Right lobe of liver (tissue), 6 donors: ENCODE results near the gene ANXA2. TPM values are rescaled to one million over a fixed set of nuclear protein-coding genes. Genes with fewer than 3 reads are reported as not detected.

Experiments
- ATAC-seq, 4 donors: fragments of 200-7000 bp; cut with Tn5 transposase; one replicate each; pipeline ENCODE4 v1.9.1; 2020; ENCODE audit warnings: mild to moderate bottlenecking in 4 of 4, moderate library complexity in 4 of 4
- DNase-seq, 3 donors: peaks; one replicate each; pipeline ENCODE4 v3.0.0-alpha.2; 2020
- H3K27ac ChIP-seq, 3 donors: fragments of 200-600 bp; one replicate each; pipeline ENCODE4 v1.8.0; 2022
- H3K27me3 ChIP-seq, 2 donors: fragments of 200-600 bp; one replicate each; pipeline ENCODE4 v1.8.0; 2022
- H3K36me3 ChIP-seq, 4 donors: fragments of 200-600 bp; sonication (generic) in 1 of 4; one replicate each; pipeline versions ENCODE4 v1.5.1 to v1.8.0; 2017 to 2022; ENCODE audit warnings: control low read depth in 1 of 4
- H3K4me1 ChIP-seq, 4 donors: fragments of 200-600 bp; sonication (generic) in 1 of 4; one replicate each; pipeline versions ENCODE4 v1.5.1 to v1.8.0; 2017 to 2022; ENCODE audit warnings: control low read depth in 1 of 4
- H3K4me3 ChIP-seq, 3 donors: fragments of 200-600 bp; one replicate each; pipeline ENCODE4 v1.8.0; 2022
- H3K9me3 ChIP-seq, 4 donors: fragments of 200-600 bp; sonication (generic) in 1 of 4; one replicate each; pipeline versions ENCODE4 v1.5.1 to v1.8.0; 2017 to 2022; ENCODE audit warnings: control low read depth in 1 of 4
- CTCF ChIP-seq, 4 donors: fragments of 200-600 bp in 3 of 4; fragments of 450-650 bp in 1 of 4; IDR thresholded peaks; one replicate each; pipeline versions ENCODE4 v1.5.1 to v1.8.0; 2016 to 2022; ENCODE audit warnings: antibody characterized with exemption in 4 of 4, mild to moderate bottlenecking in 2 of 4
- POLR2A ChIP-seq: fragments of 450-650 bp; IDR thresholded peaks from one replicate; pipeline ENCODE4 v1.6.1; 2017; ENCODE audit warnings: antibody characterized with exemption, mild to moderate bottlenecking
- WGBS: methylation state at CpG from one replicate; pipeline ENCODE4 v1.1.6; 2018; ENCODE audit warnings: low coverage, low lambda C conversion rate; ENCODE audit not compliant: insufficient coverage; ENCODE audit errors: missing lambda C conversion rate; 5-methylcytosine and 5-hydroxymethylcytosine counted together
- intact Hi-C, 2 donors: fragments of 100-400 bp; cut with DNase I; formaldehyde crosslinking; loops; one replicate each; pipeline versions ENCODE4 v1.11.2 to v1.14.1; 2022
- total RNA-seq, 6 experiments: library from RNA; depleted of rRNA in 2 of 6; stranded (reverse); fragments of >200 nt in 2 of 6; fragmentation: NEBNext Ultra II Directional in 3 of 6; extraction: Animal tissue kit (Norgen Biotek cat#: 25700) in 3 of 6; gene quantifications; one replicate each; pipeline versions ENCODE4 v1.1.0 to v1.2.4, GENCODE V29; 2016 to 2023
- donor health status: DM: no; HTN: yes; CAD: no.
- donor health status: DM: no; HTN: no; CAD: no.
- donor health status: DM: no; HTN: no; CAD: no.
- donor health status: DM: no; HTN: yes; CAD: no.
- donor health status: DM: no; HTN: yes; CAD: no.

The ANXA2 gene
- total RNA-seq, 6 experiments from 2014 or later: 62.2 to 419 (median 178) TPM

GRCh38 chr15:60392986-60393790 lies 4.6 kb downstream of the ANXA2 start:
- TF ChIP-seq CTCF (IDR thresholded peaks at IDR 0.05) (no peak), POLR2A (peak; percentile 32)
- DNase-seq: peak; percentile 79 to 94 (median 86)

GRCh38 chr15:60392601-60392985 lies 5.2 kb downstream of the ANXA2 start:
- ATAC-seq (peak; percentile 16 to 66 (median 48)), DNase-seq (no peak)
- H3K9me3 ChIP-seq: no peaks in the 10 kb centered on the region
- TF ChIP-seq CTCF (IDR thresholded peaks at IDR 0.05) (no peak), POLR2A (no peak)
- H3K4me3 ChIP-seq: no peak overlapping the region
- H3K36me3 ChIP-seq: no peaks in the 10 kb centered on the region
- WGBS: 0% methylated on average over 3 of the region's 3 CpGs
- H3K27me3 ChIP-seq: no peaks in the 10 kb centered on the region
- intact Hi-C loops: no loop called here
- H3K27ac ChIP-seq: peak overlapping the region; percentile 43 to 84 (median 82)
- peaks cover 0 to 79% (median 37%) of the 10 kb centered on the region in 4 donors for H3K4me1 ChIP-seq

More at GRCh38 chr15:60392986-60393790, 4.6 kb downstream of the ANXA2 start:
- intact Hi-C loops: no loop called here
- peak; percentile 79 to 91 (median 84) for ATAC-seq
- H3K4me3 ChIP-seq: no peak overlapping the region
- H3K36me3 ChIP-seq: no peaks in the 10 kb centered on the region
- WGBS: 17% methylated on average over 9 of the region's 9 CpGs
- H3K27me3 ChIP-seq: no peaks in the 10 kb centered on the region
- H3K4me1 ChIP-seq: peaks cover 0 to 79% (median 37%) of the 10 kb centered on the region in 4 donors
- H3K9me3 ChIP-seq: no peaks in the 10 kb centered on the region
- H3K27ac ChIP-seq: peak overlapping the region; percentile 76 to 84 (median 82)

- H3K4me3 ChIP-seq: no peak overlapping the region
- no peak for ATAC-seq
- no peak for DNase-seq
- no peaks in the 10 kb centered on the region for H3K27me3 ChIP-seq
- H3K9me3 ChIP-seq: no peaks in the 10 kb centered on the region
- no peak for TF ChIP-seq CTCF (IDR thresholded peaks at IDR 0.05)
- TF ChIP-seq POLR2A: peak; percentile 2
- H3K36me3 ChIP-seq: no peaks in the 10 kb centered on the region
- peak overlapping the region; percentile 43 to 84 (median 82) for H3K27ac ChIP-seq
- intact Hi-C loops: no loop called here
- 10% methylated on average over 4 of the region's 4 CpGs for WGBS
- peaks cover 0 to 76% (median 36%) of the 10 kb centered on the region in 4 donors for H3K4me1 ChIP-seq
These were observed 6.0 kb downstream of the ANXA2 start for GRCh38 chr15:60391722-60392315.

- H3K27me3 ChIP-seq: no peaks in the 10 kb centered on the region
- H3K36me3 ChIP-seq: no peaks in the 10 kb centered on the region
- H3K9me3 ChIP-seq: no peaks in the 10 kb centered on the region
- TF ChIP-seq POLR2A (no peak), CTCF (IDR thresholded peaks at IDR 0.05) (no peak)
- intact Hi-C loops: no loop called here
- ATAC-seq: peak; percentile 19 to 59 (median 29)
- WGBS: 39% methylated on average over 6 of the region's 6 CpGs
- no peak for DNase-seq
- peak overlapping the region; percentile 43 to 84 (median 82) for H3K27ac ChIP-seq
- peaks cover 0 to 67% (median 34%) of the 10 kb centered on the region in 4 donors for H3K4me1 ChIP-seq
- no peak overlapping the region for H3K4me3 ChIP-seq
These were observed 6.8 kb downstream of the ANXA2 start for GRCh38 chr15:60390871-60391501.
